GM21737 (cell line): ENCODE measurements around the gene TTLL11.

Experiments
- ATAC-seq: cut with Tn5 transposase; IDR thresholded peaks from one replicate; pipeline ENCODE4 v1.9.1; 2021; ENCODE audit warnings: mild to moderate bottlenecking, moderate library complexity; ENCODE audit not compliant: unreplicated experiment

Gene TTLL11

DNA sequence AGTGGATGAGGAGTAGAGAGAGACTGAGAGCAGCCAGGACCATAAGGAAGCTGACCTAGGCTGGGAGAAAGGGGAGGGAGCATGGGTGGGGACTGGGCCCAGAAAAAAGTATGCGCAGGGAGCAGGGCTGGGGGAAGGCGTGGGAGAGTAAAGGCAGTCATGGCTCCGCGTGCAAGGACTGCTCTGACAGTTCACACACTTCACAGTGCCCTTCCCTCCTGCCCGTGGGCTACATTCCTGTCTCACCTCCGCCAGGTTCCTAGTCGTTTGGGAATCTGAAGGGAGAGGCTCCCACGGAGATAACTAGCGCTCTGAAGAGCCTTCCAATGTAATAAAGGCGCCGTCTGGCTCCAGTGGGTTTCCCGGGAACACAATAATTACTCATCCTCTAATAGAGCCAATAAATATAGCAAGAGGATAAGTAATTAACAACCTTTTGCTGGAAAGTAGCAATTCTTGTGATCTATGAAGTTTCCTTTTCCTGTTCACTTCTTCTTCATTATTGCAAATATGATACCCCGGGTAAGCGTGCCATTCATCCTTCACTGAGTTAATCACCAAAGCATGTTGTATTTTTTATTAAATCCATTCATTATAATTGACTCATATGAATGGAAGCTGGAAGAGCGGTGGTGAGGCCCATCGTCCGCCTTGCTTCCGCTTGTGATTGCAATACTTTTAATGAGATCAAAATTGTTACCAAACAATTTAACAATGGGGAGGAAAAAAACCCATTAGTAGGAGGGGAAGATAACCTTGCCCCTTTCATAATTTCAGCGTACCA lies 39.3 kb downstream of the TTLL11 start:
- no peak for ATAC-seq

DNA sequence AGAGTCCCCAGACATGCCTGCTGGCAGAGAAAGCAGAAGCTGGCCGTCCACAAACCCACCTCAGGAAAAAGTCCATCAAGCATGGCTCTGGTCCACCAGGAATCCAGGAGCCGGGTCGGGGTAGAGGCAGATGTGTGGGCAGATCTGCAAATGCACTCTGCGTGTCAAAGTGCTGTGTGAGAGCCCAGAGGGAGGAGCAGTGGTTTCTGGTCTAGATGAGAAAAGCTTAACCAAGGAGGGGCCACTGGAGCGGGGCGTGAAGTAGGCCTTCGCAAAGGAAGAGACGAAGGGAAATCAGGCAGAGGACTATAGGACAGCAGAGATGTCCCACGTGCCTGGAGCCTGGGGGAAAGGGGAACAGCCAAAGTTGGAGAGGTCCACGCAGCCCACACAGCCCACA lies 40.0 kb downstream of the TTLL11 start:
- no peak for ATAC-seq

DNA sequence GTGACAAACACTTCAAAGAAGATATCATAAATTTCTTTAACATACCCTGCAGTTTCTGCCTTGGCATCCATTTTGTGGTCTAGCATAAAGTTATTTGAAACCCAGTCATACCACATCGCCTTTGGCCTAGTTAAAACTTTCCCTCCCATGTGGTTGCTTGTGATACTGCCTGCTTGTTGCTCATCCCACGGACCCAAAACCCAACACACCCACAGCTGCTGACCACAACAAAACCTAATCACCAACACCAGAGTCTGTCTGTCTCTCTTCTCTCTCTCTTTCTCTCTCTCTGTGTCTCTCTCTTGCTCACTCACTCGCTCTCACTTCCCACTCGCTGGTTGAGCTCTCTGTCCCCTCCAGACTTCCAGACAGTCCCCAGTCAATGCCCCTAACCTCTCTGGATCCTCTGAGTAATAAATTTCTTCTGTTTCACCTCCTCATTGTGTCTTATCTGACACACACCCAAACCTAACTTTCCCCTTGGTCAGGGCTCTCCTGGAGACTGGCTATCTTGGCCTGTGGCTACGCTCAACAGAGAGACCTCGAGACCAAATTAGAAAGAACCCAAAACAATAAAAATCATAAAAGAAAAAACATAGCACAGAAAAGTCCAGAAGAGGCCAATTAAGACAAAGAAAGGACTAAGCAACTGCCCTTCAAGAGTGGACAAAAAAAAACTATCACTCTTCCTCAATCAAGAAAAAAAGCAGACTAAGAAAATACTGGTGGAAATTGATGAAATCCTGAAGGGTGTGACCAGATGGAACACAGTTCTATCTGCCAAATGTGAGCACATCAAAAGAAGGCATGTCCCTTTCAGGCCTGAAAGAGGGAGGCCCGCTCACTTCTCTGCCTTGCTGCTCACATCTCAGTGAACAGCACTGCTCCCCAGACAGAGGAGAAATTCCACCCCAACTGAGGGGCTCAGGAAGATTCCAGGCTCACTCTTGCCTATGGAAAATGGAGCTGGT lies 41.5 kb downstream of the TTLL11 start:
- no peak for ATAC-seq

DNA sequence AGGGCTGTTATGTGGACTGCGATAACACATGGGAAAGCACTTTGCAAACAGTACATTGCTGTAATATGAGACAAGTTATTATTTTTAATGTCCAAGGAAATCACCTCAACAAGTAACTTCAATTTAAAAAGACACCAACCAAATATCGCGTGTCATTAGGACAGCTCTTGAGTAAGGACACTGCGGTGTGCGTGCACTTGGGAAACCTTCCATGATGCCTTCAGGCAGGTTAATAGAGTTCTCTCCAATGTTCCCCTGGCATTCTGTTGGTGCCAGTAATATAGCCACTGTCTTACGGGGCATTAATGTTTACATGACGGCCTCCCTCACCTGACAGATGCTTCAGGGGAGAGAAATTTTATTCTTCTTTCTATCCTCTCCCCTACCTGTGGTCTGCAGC lies 42.9 kb downstream of the TTLL11 start:
- no peak for ATAC-seq

DNA sequence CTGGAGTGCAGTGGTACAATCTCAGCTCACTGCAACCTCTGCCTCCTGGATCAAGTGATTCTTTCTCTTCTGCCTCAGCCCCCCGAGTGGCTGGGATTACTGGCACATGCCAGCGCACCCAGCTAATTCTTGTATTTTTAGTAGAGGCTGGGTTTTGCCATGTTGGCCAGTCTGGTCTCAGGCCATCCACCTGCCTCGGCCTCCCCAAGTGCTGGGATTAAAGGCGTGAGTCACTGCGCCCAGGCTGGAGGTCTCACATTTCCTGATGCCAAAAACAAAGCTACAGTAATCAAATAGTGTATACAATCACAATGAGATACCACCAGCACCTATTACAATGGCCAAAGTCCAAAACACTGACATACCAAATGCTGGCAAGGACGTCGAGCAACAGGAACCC lies 51.1 kb downstream of the TTLL11 start:
- no peak for ATAC-seq

DNA sequence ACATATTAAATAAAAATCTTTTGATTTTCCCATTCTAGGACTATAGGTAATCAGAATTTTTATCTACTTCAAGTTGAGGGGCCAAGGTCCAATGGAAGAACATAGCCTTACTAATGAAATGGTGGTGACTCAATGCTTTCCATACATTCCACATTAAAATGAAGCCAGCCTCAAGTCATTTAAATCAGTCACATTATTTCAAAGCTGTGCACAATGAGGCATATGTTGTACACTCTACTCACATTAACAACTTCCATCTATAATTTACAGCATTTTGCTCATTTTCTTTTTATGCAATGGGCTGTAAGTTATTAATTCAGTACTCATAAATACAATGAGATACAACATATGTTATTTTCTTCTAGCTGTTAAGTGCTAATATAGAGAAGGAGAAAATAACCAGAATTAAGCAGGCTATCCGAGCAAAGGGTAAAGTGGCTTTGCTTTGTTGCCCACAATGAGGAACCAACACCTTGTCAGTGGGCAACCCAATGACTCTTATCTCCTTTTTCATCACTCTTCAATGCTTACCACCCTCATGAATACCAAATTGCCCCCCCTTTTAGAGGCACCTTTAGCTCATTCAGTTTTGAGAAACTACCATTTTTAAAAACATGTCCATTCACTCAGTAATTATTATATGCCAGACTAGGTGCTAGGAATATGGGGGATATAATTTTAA lies 52.4 kb downstream of the TTLL11 start:
- no peak for ATAC-seq

DNA sequence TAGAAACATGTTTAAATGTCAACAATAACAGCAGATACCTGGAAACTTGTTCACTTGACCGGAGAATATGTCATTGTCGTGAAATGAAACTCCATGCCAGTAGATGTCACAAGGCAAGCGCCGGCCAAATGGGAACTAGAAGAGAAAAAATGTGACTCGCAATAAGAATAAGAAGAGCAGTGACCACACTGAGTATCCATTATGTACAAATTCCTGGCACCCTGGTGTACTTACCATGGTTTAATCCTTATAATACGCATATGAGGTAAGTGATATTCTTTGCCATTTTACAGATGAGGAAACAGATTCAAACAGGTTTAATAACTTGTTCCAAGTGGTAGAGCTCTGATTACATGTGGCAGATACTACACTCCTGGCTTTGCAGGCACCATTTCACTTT lies 53.9 kb downstream of the TTLL11 start:
- no peak for ATAC-seq

DNA sequence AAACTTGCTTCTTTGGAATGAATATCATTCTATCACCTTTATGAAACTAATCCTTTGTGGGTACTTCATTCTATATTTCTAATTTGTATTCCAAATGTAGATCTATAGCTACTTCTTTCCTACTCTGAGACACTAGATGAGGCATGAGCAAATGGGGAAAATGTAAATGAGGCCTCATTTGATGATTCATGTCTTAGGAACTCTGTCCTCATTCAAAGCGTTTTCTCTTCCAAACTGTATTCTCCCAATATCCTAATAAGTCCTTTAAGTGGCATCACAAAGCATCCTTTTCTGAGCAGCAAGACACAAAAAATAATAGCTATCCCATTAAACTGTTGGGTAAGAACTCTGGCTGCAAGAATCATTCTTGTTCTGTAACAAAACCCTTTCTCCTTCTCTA lies 56.1 kb downstream of the TTLL11 start:
- ATAC-seq = no peak

DNA sequence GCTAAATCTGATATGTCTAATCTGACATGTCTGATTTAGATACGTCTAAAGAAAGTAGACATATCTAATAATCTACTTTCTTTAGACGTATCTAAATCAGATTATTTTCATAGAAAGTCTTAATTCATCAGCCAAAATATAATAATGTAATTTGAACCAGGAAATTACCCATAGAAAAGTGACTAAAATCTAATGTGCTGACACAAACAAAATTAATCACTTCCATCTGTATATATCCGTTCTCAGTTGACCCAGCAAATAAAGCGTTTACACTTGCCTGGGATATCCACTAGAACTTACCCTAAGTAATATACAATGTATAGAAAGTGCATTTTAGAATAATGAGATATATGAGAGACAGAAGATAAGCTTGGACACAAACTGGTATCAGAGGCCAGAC lies 56.7 kb downstream of the TTLL11 start:
- ATAC-seq = no peak

DNA sequence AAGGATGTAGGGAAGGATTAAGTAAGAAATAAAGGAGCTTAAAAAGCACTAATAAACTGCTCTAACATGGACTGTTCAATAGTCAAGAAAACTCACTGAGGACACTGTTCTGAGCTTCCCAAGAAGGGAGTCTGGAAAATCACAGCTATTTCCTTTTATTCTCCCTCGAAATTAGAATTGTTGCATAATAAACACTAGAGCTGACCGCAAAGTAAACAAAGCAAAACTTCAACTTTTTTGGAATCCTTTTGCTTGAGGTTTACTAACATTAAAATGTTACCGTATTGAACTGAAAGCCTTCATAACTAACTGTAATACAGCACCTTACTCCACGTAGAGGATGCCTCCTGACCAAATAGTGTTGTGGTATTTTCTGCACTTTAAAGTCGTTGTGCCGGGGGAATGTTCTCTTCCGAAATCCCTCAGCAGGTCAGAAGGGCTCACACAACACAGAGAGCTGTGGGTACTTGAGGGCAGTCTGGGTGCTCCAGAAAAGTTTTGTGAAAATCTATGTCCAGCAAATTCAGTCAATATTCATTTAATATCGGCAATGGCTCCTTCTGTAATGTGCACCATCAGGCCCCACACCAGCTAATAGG lies 59.2 kb downstream of the TTLL11 start:
- ATAC-seq = no peak

DNA sequence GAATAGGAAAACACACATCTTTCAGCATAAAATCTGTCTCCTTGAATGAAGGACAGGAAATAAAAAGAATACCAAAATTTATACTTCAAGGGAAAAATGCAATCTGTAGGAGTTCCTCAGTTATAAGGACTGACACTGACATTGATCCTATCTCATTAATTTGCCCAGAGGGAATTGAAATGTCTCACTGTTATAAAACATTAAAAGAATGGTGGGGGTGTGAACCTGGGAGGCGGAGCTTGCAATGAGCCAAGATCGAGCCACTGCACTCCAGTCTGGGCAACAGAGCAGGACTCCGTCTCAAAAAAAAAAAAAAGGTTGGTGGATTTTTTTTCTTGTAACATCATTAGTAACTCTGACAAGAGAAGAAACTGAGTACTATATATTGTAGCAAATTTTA lies 60.8 kb downstream of the TTLL11 start:
- no peak for ATAC-seq

DNA sequence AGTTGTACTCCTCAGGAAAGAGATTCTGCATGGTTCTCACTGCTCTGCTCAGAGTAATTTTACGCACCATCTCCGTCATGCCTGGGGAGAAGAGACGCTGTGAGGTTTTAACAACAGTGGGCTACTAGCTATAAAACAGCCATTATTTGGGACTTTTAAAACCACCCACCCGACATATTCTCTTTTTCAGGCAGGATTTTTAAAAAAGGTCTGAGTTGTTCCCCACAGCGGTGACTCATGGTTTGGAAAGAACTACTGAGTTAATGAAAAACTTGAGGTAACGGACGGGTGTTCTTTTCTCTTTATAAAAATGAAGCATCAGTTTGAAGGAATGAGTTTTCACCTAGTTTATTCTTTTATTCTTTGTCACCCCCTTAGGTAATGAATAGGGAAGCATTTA lies 61.3 kb downstream of the TTLL11 start:
- ATAC-seq = no peak

DNA sequence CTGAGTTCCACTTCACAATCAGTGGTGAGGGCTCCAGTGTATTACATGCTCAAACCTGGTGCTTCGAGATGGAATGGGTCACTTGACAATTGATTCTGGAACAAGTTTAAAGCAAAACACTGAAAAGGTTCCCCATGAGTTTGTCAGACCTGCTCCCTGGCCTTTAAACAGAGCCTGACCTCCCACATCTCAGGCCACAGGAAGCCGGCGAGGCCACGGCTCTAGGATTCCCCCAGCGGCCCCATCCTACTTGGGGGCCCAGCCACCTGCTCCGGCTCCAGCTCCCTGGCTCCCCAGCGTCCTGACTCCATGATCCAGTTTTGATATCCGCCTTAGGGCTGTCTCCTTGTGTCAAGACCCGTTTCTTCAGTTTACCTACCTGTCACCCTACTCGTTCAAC lies 62.0 kb downstream of the TTLL11 start:
- ATAC-seq = no peak

DNA sequence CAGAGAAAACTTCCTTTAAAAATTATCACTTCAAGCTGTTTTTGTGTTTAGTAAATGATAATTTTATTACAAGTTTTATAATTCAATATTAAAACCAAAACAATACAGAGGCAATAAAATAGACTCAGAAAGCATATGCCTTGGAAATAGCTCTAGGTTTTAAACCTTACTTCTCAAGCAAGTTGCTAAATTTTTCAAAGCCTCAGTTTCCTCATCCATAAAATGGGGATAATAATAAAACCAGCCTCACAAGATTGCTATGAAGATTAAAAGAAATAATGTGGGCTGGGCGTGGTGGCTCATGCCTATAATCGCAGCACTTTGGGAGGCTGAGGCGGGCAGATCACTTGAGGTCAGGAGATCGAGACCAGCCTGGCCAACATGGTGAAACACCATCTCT lies 62.8 kb downstream of the TTLL11 start:
- ATAC-seq = no peak

DNA sequence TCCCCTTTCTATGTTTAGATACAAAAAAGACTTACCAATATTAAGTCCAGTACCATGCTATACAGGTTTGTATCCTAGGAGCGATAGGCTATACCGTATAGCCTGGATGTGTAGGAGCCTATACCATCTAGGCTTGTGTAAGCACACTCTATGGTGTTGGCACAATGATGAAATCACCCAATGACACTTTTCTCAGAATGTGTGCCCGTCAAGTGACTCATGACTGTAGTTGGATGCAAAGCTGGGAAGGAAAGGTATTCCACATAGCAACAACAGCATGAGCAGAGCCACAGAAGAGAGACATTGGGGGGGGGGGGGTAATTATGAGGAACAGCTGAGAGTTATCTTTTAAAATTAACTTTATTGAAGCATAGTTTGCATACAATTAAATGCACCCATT lies 63.2 kb downstream of the TTLL11 start:
- no peak for ATAC-seq

DNA sequence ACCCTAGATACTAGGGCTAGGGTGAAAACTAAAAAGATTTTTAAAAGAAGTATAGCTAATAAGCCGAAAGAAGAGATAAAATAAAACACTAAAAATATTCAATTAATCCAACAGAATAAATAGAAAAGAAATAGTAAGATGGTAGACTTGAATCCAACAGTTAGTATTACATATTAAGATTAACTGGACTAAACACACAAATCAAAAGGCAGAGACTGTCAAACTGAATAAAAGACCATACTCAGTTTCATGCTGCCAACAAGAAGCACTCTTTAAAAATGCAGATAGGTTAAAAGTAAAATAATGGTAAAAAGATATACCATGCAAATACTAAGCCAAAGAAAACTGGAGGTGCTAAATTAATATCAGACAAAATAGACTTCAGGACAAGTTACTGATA lies 65.0 kb downstream of the TTLL11 start:
- no peak for ATAC-seq

DNA sequence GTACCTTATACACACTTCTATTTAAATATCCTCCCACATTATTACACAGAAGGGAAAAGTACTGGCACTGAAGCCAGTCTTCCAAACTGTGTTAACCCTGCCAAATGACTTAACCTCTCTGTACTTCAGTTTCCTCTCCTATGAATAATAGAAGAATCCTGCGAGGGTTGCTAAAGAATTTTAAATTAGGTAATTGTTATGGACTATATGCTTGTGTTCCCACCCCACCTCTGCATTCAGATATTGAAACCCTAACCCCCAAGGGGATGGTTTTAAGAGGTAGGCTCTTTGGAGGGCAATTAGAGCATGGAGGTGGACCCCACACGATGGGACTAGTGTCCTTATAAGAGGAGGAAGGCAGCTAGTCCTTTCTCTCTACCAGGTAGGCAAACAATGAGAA lies 72.7 kb downstream of the TTLL11 start:
- ATAC-seq = no peak

DNA sequence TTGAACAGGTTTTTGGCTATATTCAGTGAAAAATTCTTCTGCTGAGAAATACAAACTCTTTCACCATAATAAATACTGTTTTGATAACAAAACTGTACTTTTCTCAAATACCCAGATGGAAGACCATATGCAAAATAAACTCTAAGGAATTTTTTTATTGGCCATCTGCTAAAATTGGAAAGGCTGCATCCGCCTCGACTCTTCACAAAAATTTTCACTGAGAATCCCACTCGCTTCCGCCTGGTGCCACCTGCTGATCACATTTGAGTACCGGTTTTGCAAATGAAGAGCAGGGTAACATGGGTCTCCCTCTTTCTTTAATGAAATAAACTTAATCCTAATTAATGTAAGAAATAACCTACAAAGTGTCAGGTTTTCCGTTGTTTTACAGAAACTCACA lies 76.4 kb downstream of the TTLL11 start:
- ATAC-seq = no peak

DNA sequence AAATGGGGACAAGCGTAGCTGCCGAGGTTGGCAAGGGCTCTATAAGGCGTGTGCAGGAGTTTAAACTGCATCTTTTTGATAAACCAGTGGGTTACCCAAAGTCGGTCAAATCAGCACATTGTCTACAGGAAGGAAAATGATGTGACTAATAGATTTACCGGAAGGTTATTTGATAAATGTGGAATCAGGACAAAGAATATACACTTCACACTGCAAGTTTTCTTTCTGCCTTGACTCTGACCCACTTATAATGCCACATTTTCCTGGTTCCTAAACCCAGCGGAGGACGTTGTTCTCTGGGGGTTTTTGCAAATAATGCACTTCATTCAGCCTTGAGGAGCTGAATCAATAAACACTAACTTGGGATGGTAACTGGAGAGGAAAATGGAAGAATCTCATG lies 76.8 kb downstream of the TTLL11 start:
- no peak for ATAC-seq

DNA sequence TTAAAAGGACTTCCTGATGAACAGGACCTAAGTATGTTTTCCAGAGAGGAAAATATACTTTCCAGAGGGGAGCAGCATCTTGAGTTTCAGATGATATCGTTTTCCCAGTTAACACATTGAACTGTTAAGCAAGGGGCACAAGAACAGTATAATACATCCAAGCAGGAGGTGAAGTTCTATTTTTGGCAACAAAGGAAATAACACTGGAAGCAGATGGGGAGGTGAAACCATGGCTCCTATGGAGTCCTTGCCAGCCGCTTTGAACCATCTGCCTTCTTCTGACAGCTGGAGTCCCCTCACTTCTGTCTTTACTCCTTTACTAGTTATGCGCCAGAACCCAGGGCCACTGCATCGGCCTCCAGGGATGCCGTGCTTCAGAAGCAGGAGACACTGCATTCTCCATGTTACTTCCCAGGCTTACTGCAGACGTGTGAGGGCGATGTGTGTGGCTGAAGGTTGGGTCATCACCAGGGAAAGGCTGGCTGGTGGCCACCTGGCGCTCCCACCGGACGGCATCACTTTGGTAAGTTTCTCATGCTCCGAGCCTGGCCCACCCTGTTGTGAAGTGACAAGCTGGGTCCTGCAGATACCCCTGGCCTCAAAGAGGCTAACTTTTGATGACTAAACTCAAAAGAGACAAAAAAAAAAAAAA lies 77.8 kb downstream of the TTLL11 start:
- no peak for ATAC-seq
